Keratinocyte (primary cell): ENCODE results near the gene TRAF3IP1. TPM values are rescaled to one million over a fixed set of nuclear protein-coding genes. Genes with fewer than 3 reads are reported as not detected.

Source experiments
- DNase-seq: peaks from one replicate; pipeline ENCODE4 v3.0.0-alpha.2; 2011; ENCODE audit warnings: low read depth, missing footprints, low spot score
- FAIRE-seq: peaks from 2 replicates; lab custom pipeline; 2011; peaks lifted over from hg19 to GRCh38; lab: Jason Lieb, UNC
- H2AFZ ChIP-seq: 2 replicates; pipeline ENCODE4 v1.6.0; 2012; ENCODE audit warnings: low read length, control low read depth, inconsistent platforms; ENCODE audit not compliant: control insufficient read depth
- H3K27ac ChIP-seq: 2 replicates; pipeline ENCODE4 v1.5.1; 2011; ENCODE audit warnings: low read length; ENCODE audit not compliant: control insufficient read depth, insufficient read depth
- H3K27me3 ChIP-seq: 3 replicates; pipeline ENCODE4 v1.6.0; 2011; ENCODE audit warnings: low read length; ENCODE audit not compliant: control insufficient read depth, insufficient read depth; ENCODE audit errors: extremely low read depth
- H3K36me3 ChIP-seq, 2 experiments: 2 replicates in 1 of 2; 3 replicates in 1 of 2; pipeline ENCODE4 v1.5.1; 2011; ENCODE audit warnings: low read length in 2 of 2, mild to moderate bottlenecking in 1 of 2; ENCODE audit not compliant: control insufficient read depth in 2 of 2, insufficient read depth in 2 of 2; ENCODE audit errors: extremely low read depth in 1 of 2
- H3K4me1 ChIP-seq: 3 replicates; pipeline ENCODE4 v1.5.1; 2011; ENCODE audit warnings: low read length; ENCODE audit not compliant: control insufficient read depth, insufficient read depth; ENCODE audit errors: extremely low read depth
- H3K4me2 ChIP-seq: 3 replicates; pipeline ENCODE4 v1.6.0; 2011; ENCODE audit warnings: low read depth, low read length; ENCODE audit not compliant: control insufficient read depth, insufficient read depth; ENCODE audit errors: extremely low read depth
- H3K4me3 ChIP-seq, 3 experiments: fragments of 200-600 bp in 1 of 3; sonication (generic) in 1 of 3; 2 replicates in 2 of 3; 3 replicates in 1 of 3; pipeline ENCODE4 v1.5.1; 2011 to 2016; ENCODE audit warnings: low read length in 3 of 3, mild to moderate bottlenecking in 3 of 3, control low read depth in 2 of 3, inconsistent platforms in 1 of 3, low read depth in 1 of 3, mixed read lengths in 1 of 3, mixed run types in 1 of 3, moderate library complexity in 1 of 3; ENCODE audit not compliant: control insufficient read depth in 2 of 3, insufficient read depth in 2 of 3; ENCODE audit errors: extremely low read depth in 1 of 3
- H3K79me2 ChIP-seq: 2 replicates; pipeline ENCODE4 v1.6.0; 2012; ENCODE audit warnings: low read length; ENCODE audit not compliant: control insufficient read depth, insufficient read depth
- H3K9ac ChIP-seq: 3 replicates; pipeline ENCODE4 v1.6.0; 2011; ENCODE audit warnings: low read length; ENCODE audit not compliant: control insufficient read depth, insufficient read depth; ENCODE audit errors: extremely low read depth
- H3K9me1 ChIP-seq: 3 replicates; pipeline ENCODE4 v1.6.0; 2011; ENCODE audit warnings: low read length; ENCODE audit not compliant: control insufficient read depth, insufficient read depth; ENCODE audit errors: extremely low read depth
- H3K9me3 ChIP-seq: 2 replicates; pipeline ENCODE4 v1.5.1; 2012; ENCODE audit warnings: low read depth, low read length; ENCODE audit not compliant: control insufficient read depth
- H4K20me1 ChIP-seq: 3 replicates; pipeline ENCODE4 v1.6.0; 2011; ENCODE audit warnings: low read length; ENCODE audit not compliant: control insufficient read depth, insufficient read depth; ENCODE audit errors: extremely low read depth
- CTCF ChIP-seq, 3 experiments: IDR thresholded peaks in 1 of 3; conservative IDR thresholded peaks in 1 of 3; optimal IDR thresholded peaks in 1 of 3; 2 replicates in 2 of 3; 3 replicates in 1 of 3; pipeline versions ENCODE3 to v1.5.1; 2011; ENCODE audit warnings: low read length in 3 of 3, mild to moderate bottlenecking in 3 of 3, moderate library complexity in 2 of 3, control low read depth in 1 of 3, inconsistent platforms in 1 of 3; ENCODE audit not compliant: insufficient read depth in 2 of 3; ENCODE audit errors: extremely low read depth in 1 of 3
- EZH2 ChIP-seq: IDR thresholded peaks from one replicate; pipeline ENCODE4 v1.6.1; 2012; ENCODE audit warnings: inconsistent platforms, mild to moderate bottlenecking, low read length, moderate library complexity
- dilution Hi-C: fragments of 300-500 bp; cut with MboI; formaldehyde crosslinking; loops from one replicate; pipeline ENCODE4 v1.7.0; 2020; ENCODE audit warnings: low sequenced_read_pairs; ENCODE audit not compliant: extremely low pct_ligation_motif_present
- polyA plus RNA-seq, 5 experiments: library from polyadenylated mRNA; depleted of rRNA in 3 of 5; stranded (reverse) in 3 of 5; stranded (forward) in 1 of 5; unstranded in 1 of 5; fragments of >200 nt; gene quantifications; 1 replicate in 1 of 5; 2 replicates in 3 of 5; 3 replicates in 1 of 5; pipeline versions ENCODE4 v1.2.1 to v1.2.3, GENCODE V29; 2011 to 2012; ENCODE audit warnings: missing spikeins in 2 of 5, low read depth in 1 of 5, low replicate concordance in 1 of 5

TRAF3IP1 gene
- polyA plus RNA-seq, 1 donor (not counting 4 experiments of a cell fraction or from before 2014, with no cell fraction given): 7.0 TPM

DNA sequence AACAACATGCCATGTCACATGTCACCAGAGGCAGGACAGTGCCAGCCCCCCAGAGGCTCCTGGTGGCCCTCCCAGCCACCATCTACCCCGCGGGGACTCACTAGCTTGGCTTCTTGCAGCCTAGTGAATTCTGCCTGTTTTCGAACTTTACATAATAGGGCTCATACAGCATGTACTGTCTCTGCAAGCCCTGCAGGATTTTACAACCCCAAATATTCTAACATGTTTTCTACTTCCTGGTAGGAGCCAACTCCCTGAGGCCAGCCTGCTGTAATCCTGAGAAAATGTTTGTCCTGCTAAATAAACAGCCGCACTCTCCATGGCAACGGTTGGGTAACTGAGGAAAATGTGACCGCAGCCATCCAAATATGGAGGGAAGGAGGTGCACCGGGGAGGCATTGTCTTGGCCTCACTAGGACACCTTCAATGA is 34.6 kb upstream of the TRAF3IP1 start:
- H3K4me2 ChIP-seq: peak overlapping the region; percentile 90
- H4K20me1 ChIP-seq: no peaks in the 10 kb centered on the region
- dilution Hi-C loops: no loop called here
- H3K4me3 ChIP-seq: peak overlapping the region in 2 of 3 experiments; percentile 19 to 54
- peaks cover 48% of the 10 kb centered on the region for H3K4me1 ChIP-seq
- no peaks in the 10 kb centered on the region for H3K27me3 ChIP-seq
- FAIRE-seq (peak; percentile 90), DNase-seq (peak; percentile 57)
- peaks cover 0 to 5% of the 10 kb centered on the region in 2 experiments for H3K36me3 ChIP-seq
- no peaks in the 10 kb centered on the region for H3K9me1 ChIP-seq
- H2AFZ ChIP-seq: no peak overlapping the region
- H3K27ac ChIP-seq: peak overlapping the region; percentile 98
- TF ChIP-seq CTCF (optimal IDR thresholded peaks at IDR 0.05 in 1 of 3, IDR thresholded peaks at IDR 0.05 in 1 of 3, conservative IDR thresholded peaks at IDR 0.05 in 1 of 3; ENCODE audit: extremely low read depth in 1 of 3, insufficient read depth in 2 of 3, low read length in 3 of 3) (no peak), EZH2 (no peak)
- no peaks in the 10 kb centered on the region for H3K9me3 ChIP-seq
- peak overlapping the region; percentile 98 for H3K9ac ChIP-seq
- H3K79me2 ChIP-seq: peaks cover 19% of the 10 kb centered on the region

GRCh38 chr2:238286095-238286494 is 34.2 kb upstream of the TRAF3IP1 start:
- no peaks in the 10 kb centered on the region for H3K9me1 ChIP-seq
- no peaks in the 10 kb centered on the region for H3K27me3 ChIP-seq
- H3K36me3 ChIP-seq: peaks cover 0 to 5% of the 10 kb centered on the region in 2 experiments
- H3K79me2 ChIP-seq: peaks cover 19% of the 10 kb centered on the region
- TF ChIP-seq EZH2: no peak
- FAIRE-seq (no peak), DNase-seq (no peak)
- no peak overlapping the region for H2AFZ ChIP-seq
- peak overlapping the region; percentile 98 for H3K9ac ChIP-seq
- no peaks in the 10 kb centered on the region for H4K20me1 ChIP-seq
- dilution Hi-C loops: no loop called here
- H3K4me1 ChIP-seq: peaks cover 53% of the 10 kb centered on the region
- peak overlapping the region in 2 of 3 experiments; percentile 13 to 36 for H3K4me3 ChIP-seq
- peak overlapping the region; percentile 90 for H3K4me2 ChIP-seq
- H3K9me3 ChIP-seq: no peaks in the 10 kb centered on the region
- H3K27ac ChIP-seq: peak overlapping the region; percentile 98

DNA sequence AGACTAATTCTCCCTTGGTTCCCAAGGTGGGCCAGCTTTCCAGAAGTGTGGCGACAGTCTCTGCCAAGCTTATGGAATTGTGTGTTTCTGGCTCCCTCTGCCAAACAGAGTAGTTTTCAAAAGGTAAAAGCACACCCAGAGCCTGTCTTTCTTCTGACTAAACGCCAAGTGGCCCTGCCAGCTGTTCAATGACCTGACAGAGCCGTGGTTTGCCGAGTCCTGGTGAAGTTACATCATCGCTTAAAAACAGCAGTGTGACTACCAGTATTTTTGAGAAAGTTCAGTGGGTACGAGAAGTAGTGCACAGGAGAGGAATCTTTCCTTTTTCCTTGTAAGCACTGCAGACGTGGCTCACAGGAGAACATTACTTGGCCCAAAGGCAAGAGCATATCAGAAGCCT is 33.8 kb upstream of the TRAF3IP1 start:
- dilution Hi-C loops: no loop called here
- H3K27me3 ChIP-seq: no peaks in the 10 kb centered on the region
- no peaks in the 10 kb centered on the region for H3K9me1 ChIP-seq
- peak overlapping the region; percentile 90 for H3K4me2 ChIP-seq
- no peaks in the 10 kb centered on the region for H3K9me3 ChIP-seq
- TF ChIP-seq CTCF (optimal IDR thresholded peaks at IDR 0.05 in 1 of 3, IDR thresholded peaks at IDR 0.05 in 1 of 3, conservative IDR thresholded peaks at IDR 0.05 in 1 of 3; ENCODE audit: extremely low read depth in 1 of 3, insufficient read depth in 2 of 3, low read length in 3 of 3): peak in 1 of 3 experiments; percentile 10
- TF ChIP-seq EZH2: no peak
- DNase-seq: no peak
- peak overlapping the region; percentile 98 for H3K9ac ChIP-seq
- peaks cover 0 to 5% of the 10 kb centered on the region in 2 experiments for H3K36me3 ChIP-seq
- H2AFZ ChIP-seq: no peak overlapping the region
- peaks cover 19% of the 10 kb centered on the region for H3K79me2 ChIP-seq
- H3K4me3 ChIP-seq: peak overlapping the region in 2 of 3 experiments; percentile 74 to 80
- H3K4me1 ChIP-seq: peaks cover 54% of the 10 kb centered on the region
- no peaks in the 10 kb centered on the region for H4K20me1 ChIP-seq
- peak; percentile 48 for FAIRE-seq
- H3K27ac ChIP-seq: peak overlapping the region; percentile 98
